Activated CD4-positive, alpha-beta T cell treated with anti-CD3 and anti-CD28 coated beads, Interleukin-2, Interleukin-6, amounts not matched to agents 100 ng/mL and 50 ng/mL, durations not matched to agents 16 hours and 8 hours (primary cell): ENCODE data around the gene RPS14.

ENCODE experiments used
- DNase-seq: peaks from one replicate; pipeline ENCODE4 v3.0.0-alpha.2; 2020

The RPS14 gene

GRCh38 chr5:150412319-150413175 lies 37.0 kb downstream of the RPS14 start, which contains the start of gene CD74:
TSS of gene CD74 (minus strand) at chr5:150412910. CDS start at chr5:150412749, 161 bp downstream.
- DNase-seq = peak; percentile 98

GRCh38 chr5:150411245-150411979 lies 38.1 kb downstream of the RPS14 start:
- DNase-seq = peak; percentile 82

GRCh38 chr5:150410524-150411244 lies 38.9 kb downstream of the RPS14 start:
- DNase-seq = peak; percentile 70

- peak; percentile 84 for DNase-seq
These were observed 39.7 kb downstream of the RPS14 start for GRCh38 chr5:150409638-150410523.

- DNase-seq = no peak
These were observed 41.2 kb downstream of the RPS14 start for GRCh38 chr5:150408231-150408943.

DNA sequence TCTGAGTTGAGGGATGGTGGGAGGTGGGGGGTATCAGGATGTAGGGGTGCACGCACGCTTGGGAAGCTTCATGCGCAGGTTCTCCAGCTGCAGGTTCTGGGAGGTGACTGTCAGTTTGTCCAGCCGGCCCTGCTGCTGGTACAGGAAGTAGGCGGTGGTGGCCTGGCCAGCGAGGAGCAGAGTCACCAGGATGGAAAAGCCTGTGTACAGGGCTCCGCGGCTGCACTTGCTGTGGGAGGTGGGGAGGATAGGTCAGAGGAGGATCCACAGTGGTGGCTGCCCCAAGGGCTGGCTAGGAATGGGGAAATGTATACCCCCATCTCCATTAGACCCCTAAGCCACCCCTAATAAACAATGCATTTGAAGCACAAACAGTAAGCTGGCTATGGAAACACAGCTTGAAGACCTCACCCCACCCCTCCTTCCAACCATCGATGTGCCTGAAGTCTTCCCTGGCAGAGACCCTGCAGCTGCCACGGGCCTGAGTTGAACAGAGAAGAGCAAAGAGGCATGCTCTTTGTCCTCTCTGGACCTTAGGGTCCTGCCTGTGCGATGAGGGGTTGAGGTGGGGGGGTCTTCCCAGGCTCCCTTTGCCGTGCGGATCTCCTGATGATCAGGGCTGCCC lies 42.3 kb downstream of the RPS14 start:
- DNase-seq = no peak

- DNase-seq = no peak
These were observed 42.8 kb downstream of the RPS14 start for GRCh38 chr5:150406723-150407095.

DNA sequence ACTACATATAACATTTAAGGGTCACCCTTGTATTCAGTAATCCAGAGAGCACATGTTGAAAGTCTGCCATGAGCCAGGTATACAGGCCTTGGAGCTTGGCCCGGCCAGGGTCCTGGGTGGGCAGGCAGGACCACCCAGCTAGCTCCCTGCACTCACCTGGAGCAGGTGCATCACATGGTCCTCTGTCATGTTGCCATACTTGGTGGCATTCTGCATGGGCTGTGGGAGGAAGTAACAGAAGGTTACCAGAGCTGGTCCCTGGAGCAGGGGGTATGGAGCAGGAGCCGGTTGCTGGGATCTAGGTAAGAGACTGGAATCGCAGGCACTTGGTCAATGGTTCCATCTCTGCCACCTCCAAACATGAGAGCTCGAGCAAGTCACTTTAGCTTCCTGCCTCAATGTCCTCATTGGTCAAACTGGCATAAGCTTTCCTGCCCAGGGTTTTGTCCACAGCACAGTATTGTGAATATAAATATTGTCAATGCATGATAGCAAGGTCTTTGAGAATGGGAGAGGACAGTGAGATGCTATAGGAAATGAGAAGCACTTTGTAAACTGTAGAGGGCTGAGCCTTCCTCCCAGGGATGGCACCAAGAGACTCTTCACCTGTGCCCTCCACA lies 43.3 kb downstream of the RPS14 start:
- no peak for DNase-seq

DNA sequence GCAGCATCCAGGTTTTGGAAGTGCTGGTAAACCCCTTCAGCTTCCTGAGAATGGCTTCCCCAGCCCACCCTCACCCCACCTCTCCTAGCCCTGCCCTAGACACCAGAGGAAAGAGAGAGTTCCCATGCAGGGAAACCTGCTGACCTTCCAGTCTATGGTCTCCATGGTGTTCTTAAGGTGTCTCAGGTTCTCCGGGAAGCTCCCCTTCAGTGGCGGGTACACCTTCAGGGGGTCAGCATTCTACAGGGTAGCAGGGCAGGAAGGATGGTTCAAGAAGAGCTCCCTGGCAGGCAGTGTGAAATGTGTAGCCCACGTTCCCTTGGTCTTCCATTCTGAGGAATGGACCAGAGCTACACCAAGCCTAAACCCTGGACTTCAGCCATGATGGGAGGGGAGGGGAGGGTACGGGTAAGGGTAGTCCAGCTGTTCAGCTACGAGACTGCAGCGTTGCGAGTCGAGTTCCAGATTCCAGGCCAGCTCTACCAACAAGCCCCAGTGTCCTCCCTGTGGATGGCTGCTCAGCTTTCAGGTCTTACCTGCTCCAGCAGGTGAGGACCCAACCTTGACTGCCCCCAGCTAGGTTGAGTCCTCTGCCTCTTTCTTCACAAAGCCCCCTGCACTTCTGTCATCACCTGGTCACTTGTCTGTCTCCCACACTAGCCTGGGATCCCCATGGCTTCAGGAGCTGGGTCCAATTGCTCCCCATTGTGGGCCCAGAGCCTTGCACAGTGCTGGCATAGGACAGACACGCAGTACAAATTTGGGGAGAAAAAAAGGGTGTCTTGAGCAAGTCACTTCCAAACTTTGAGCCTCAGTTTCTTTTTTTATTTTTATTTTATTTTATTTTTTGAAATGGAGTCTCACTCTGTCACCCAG lies 44.4 kb downstream of the RPS14 start:
- no peak for DNase-seq

DNA sequence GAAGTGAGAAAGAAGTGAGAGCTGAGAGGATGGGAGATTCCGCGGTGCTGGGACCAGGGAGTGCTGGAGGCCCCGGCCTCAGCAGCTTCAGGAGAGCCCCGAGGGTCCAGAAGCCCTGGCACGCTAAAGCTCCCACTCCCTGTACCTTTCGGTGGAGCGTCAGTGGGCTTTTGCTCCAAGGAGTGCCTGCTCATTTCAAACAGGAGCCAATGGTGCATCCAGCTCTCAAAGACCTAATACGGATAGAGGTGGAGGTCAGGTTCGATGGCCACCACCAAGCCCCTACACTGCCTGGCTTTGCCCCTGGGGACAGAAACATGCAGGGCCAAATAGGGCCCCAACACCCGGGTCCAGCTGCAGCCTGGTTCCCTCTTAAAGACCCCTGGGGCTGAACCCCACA lies 45.0 kb downstream of the RPS14 start:
- no peak for DNase-seq

DNA sequence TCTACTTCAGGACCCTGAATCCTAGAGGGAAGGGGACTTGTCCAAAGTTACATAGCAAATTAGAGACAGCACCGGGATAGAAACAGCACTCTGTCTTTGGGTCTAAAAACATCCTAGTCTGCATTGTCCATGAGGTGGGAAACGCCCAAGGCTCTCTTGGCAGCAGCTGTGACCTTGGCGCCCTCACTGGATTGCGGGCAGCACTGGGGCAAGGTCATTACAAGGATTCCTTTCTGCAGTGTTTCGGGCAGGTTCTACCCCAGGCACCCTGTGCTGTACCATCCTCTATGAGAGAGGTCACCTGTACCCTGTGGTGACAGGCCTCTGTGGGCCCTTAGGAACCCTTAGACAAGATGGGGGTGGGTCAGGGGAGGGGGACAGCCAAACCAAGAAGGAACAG lies 45.4 kb downstream of the RPS14 start:
- DNase-seq = no peak

DNA sequence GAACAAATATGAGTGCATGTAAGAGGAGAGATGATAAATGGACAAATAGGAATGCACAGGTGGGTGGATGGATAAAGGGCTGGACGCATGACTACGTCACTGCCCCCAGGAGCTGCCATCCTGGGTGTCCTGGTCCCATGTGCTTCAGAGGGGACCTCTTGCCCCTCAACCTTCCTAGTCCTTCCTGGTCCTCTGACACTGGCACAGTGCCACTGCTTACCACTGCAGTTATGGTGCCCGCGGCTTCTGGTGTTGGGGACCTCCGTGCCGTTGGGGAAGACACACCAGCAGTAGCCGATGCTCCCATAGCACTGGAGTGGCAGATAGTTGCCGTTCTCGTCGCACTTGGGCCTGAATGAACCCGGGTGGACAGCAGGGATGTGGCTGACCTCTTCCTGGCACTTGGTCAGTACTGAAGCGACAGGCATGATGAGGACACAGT lies 46.6 kb downstream of the RPS14 start:
- no peak for DNase-seq

DNA sequence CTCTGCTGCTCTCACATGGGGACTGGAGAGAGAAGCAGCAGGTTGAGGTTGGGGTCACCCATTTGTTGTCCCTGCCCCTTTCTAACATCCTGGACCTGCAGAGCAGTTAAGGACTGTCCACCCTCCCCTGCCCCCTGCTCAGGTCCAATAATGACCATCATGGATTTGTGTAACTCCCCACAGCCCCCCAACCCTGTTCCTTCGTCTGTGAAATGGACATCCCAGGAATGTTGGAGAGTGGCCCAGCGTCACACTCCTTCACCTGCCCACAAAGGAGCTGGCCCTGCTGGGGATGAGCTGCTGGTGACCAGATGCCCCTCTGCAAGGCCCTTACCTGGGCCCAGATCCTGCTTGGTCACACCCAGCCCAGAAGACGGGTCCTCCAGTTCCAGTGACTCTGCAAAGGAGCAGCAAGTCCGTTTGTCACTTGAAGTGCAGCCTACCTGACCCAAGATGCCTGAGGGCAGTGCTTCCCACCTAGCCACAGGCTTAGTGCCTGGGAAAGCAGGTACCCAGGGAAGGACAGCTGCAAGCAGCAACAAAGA lies 47.2 kb downstream of the RPS14 start:
- DNase-seq = no peak

- no peak for DNase-seq
These were observed 47.9 kb downstream of the RPS14 start for GRCh38 chr5:150401376-150402228.

GRCh38 chr5:150401076-150401375 lies 48.5 kb downstream of the RPS14 start:
- DNase-seq = no peak

GRCh38 chr5:150400316-150401075 lies 49.0 kb downstream of the RPS14 start:
- no peak for DNase-seq

- DNase-seq = no peak
These were observed 49.9 kb downstream of the RPS14 start for GRCh38 chr5:150399524-150400211.
